Amniotic stem cell (primary cell): Measurements from ENCODE around the gene PARK7.
"Not testable (repeated sequence)": the region's sequence is repeated elsewhere in the genome, so short reads cannot be mapped to it uniquely, and the experiment has no call there.

ENCODE experiments used
- DNase-seq: peaks from one replicate; lab custom pipeline; 2025; lab: John Stamatoyannopoulos, UW

Gene PARK7

GRCh38 chr1:7943251-7943650 lies 18.3 kb upstream of the PARK7 start:
- DNase-seq = no peak

GRCh38 chr1:7948960-7949359 lies 12.6 kb upstream of the PARK7 start:
- no peak for DNase-seq

- DNase-seq = not testable (repeated sequence)
These were observed 8.7 kb upstream of the PARK7 start for GRCh38 chr1:7952791-7953190.

- DNase-seq = no peak
These were observed 7.5 kb upstream of the PARK7 start for GRCh38 chr1:7953850-7954609.

- DNase-seq = no peak
These were observed 6.8 kb upstream of the PARK7 start for GRCh38 chr1:7954683-7955082.

GRCh38 chr1:7956218-7957032 lies 5.1 kb upstream of the PARK7 start:
- DNase-seq = no peak

GRCh38 chr1:7960165-7960564 lies 1.3 kb upstream of the PARK7 start:
- no peak for DNase-seq

- DNase-seq = no peak
These were observed 670 bp upstream of the PARK7 start for GRCh38 chr1:7960867-7961215.

- DNase-seq = no peak
These were observed 464 bp downstream of the PARK7 start for GRCh38 chr1:7962014-7962335.

- DNase-seq = no peak
These were observed 1.3 kb downstream of the PARK7 start for GRCh38 chr1:7962636-7963377.

- DNase-seq = not testable (repeated sequence)
These were observed 1.8 kb downstream of the PARK7 start for GRCh38 chr1:7963378-7963730.

- not testable (repeated sequence) for DNase-seq
These were observed 2.3 kb downstream of the PARK7 start for GRCh38 chr1:7963841-7964240.

GRCh38 chr1:7964476-7964875 lies 3.0 kb downstream of the PARK7 start:
- no peak for DNase-seq

- no peak for DNase-seq
These were observed 5.7 kb downstream of the PARK7 start for GRCh38 chr1:7967196-7967595.

GRCh38 chr1:7967651-7968050 lies 6.1 kb downstream of the PARK7 start:
- no peak for DNase-seq

GRCh38 chr1:7970246-7970645 lies 8.7 kb downstream of the PARK7 start:
- no peak for DNase-seq

GRCh38 chr1:7971024-7971423 lies 9.5 kb downstream of the PARK7 start:
- DNase-seq = no peak

GRCh38 chr1:7972285-7972684 lies 10.8 kb downstream of the PARK7 start:
- DNase-seq = no peak

- DNase-seq = no peak
These were observed 11.6 kb downstream of the PARK7 start for GRCh38 chr1:7973086-7973485.

- DNase-seq = no peak
These were observed 13.8 kb downstream of the PARK7 start for GRCh38 chr1:7975212-7975865.

- no peak for DNase-seq
These were observed 19.5 kb downstream of the PARK7 start for GRCh38 chr1:7980984-7981383.

GRCh38 chr1:7983086-7983778 lies 21.7 kb downstream of the PARK7 start:
- DNase-seq = no peak
